ENCODE data around the gene HMG20A.
"Not testable (repeated sequence)": the region's sequence is repeated elsewhere in the genome, so short reads cannot be mapped to it uniquely, and the experiment has no call there.

HMG20A gene

GRCh38 chr15:77409259-77410156 lies 11.2 kb upstream of the HMG20A start:
- DNase-seq, result no peak

GRCh38 chr15:77410157-77410500 lies 10.6 kb upstream of the HMG20A start:
- DNase-seq, result not testable (repeated sequence)

- DNase-seq, result no peak
These were observed 9.7 kb upstream of the HMG20A start for GRCh38 chr15:77410701-77411618.

GRCh38 chr15:77411619-77411976 lies 9.1 kb upstream of the HMG20A start:
- no peak for DNase-seq

- peak in 1 of 2 experiments; percentile 54 for DNase-seq
These were observed 7.6 kb upstream of the HMG20A start for GRCh38 chr15:77412972-77413698.

GRCh38 chr15:77413699-77414349 lies 6.9 kb upstream of the HMG20A start:
- DNase-seq, result no peak

GRCh38 chr15:77414789-77415442 lies 5.8 kb upstream of the HMG20A start:
- DNase-seq, result no peak

GRCh38 chr15:77415450-77416147 lies 5.1 kb upstream of the HMG20A start:
- no peak for DNase-seq

- DNase-seq, result no peak
These were observed 4.6 kb upstream of the HMG20A start for GRCh38 chr15:77416148-77416455.

GRCh38 chr15:77416954-77417353 lies 3.7 kb upstream of the HMG20A start:
- DNase-seq, result no peak

GRCh38 chr15:77417602-77418001 lies 3.1 kb upstream of the HMG20A start:
- no peak for DNase-seq

- DNase-seq, result no peak
These were observed 2.2 kb upstream of the HMG20A start for GRCh38 chr15:77418391-77418965.

GRCh38 chr15:77418966-77419835 lies 1.5 kb upstream of the HMG20A start:
- DNase-seq, result peak in 1 of 2 experiments; percentile 8

GRCh38 chr15:77419836-77420609 lies 665 bp upstream of the HMG20A start, which contains the start of gene PEAK1:
TSS of gene PEAK1 (minus strand) at chr15:77420104. CDS start at chr15:77181926, 238,178 bp downstream.
- DNase-seq, result peak; percentile 98

- no peak for DNase-seq
These were observed 647 bp downstream of the HMG20A start for GRCh38 chr15:77421370-77421700.

GRCh38 chr15:77425104-77425503 lies 4.4 kb downstream of the HMG20A start:
- no peak for DNase-seq

GRCh38 chr15:77426377-77426776 lies 5.7 kb downstream of the HMG20A start:
- no peak for DNase-seq

GRCh38 chr15:77426871-77427270 lies 6.2 kb downstream of the HMG20A start:
- no peak for DNase-seq

GRCh38 chr15:77430213-77430612 lies 9.5 kb downstream of the HMG20A start:
- no peak for DNase-seq

Measured in NCI-H2081 (cell line).